ENCODE data around the gene TMEM107. TPM values are rescaled to one million over a fixed set of nuclear protein-coding genes. Genes with fewer than 3 reads are reported as not detected.
A peak's percentile ranks its signal among the peaks of the same experiment; 100 is the strongest.
"Not testable (repeated sequence)": the region's sequence is repeated elsewhere in the genome, so short reads cannot be mapped to it uniquely, and the experiment has no call there.

TMEM107 gene
- total and polyA plus RNA-seq, 9 donors: 6.1 to 17.7 (median 7.2) TPM

- H3K4me3 ChIP-seq (ENCODE audit: low read length); H3K9me3 ChIP-seq (replicated peaks; ENCODE audit: control insufficient read depth, low read depth, low read length); H3K27me3 ChIP-seq (ENCODE audit: control insufficient read depth, insufficient read depth, low read length); DNase-seq; H3K36me3 ChIP-seq (ENCODE audit: control insufficient read depth, insufficient read depth, low read length); H3K27ac ChIP-seq (ENCODE audit: low read length): not testable (repeated sequence)
- WGBS (ENCODE audit: insufficient coverage): 86% methylated on average over 5 of the region's 15 CpGs
- H3K4me1 ChIP-seq (ENCODE audit: control insufficient read depth, insufficient read depth, low read length): peaks cover 12% of the 10 kb centered on the region
Observed at GRCh38 chr17:8214000-8214399, 37.8 kb upstream of the TMEM107 start.

GRCh38 chr17:8212312-8213180, 36.4 kb upstream of the TMEM107 start:
- no peak for DNase-seq
- 66% methylated on average over 5 of the region's 14 CpGs for WGBS (ENCODE audit: insufficient coverage)

GRCh38 chr17:8210761-8211458, 34.7 kb upstream of the TMEM107 start:
- Histone ChIP-seq H3K27me3 (ENCODE audit: control insufficient read depth, insufficient read depth, low read length) (peaks cover 4% of the 10 kb centered on the region), H3K36me3 (ENCODE audit: control insufficient read depth, insufficient read depth, low read length) (peaks cover 11% of the 10 kb centered on the region), H3K27ac (ENCODE audit: low read length) (peak overlapping the region; percentile 96), H3K4me3 (ENCODE audit: low read length) (peak overlapping the region; percentile 64), H3K4me1 (ENCODE audit: control insufficient read depth, insufficient read depth, low read length) (peaks cover 12% of the 10 kb centered on the region), H3K9me3 (replicated peaks; ENCODE audit: control insufficient read depth, low read depth, low read length) (no peaks in the 10 kb centered on the region)
- DNase-seq: no peak
- 0% methylated on average over 5 of the region's 22 CpGs for WGBS (ENCODE audit: insufficient coverage)

More at GRCh38 chr17:8212312-8213180, 36.4 kb upstream of the TMEM107 start:
- Histone ChIP-seq H3K9me3 (replicated peaks; ENCODE audit: control insufficient read depth, low read depth, low read length) (no peaks in the 10 kb centered on the region), H3K27ac (ENCODE audit: low read length) (no peak overlapping the region), H3K36me3 (ENCODE audit: control insufficient read depth, insufficient read depth, low read length) (peaks cover under 1% of the 10 kb centered on the region), H3K27me3 (ENCODE audit: control insufficient read depth, insufficient read depth, low read length) (peaks cover 4% of the 10 kb centered on the region), H3K4me1 (ENCODE audit: control insufficient read depth, insufficient read depth, low read length) (peaks cover 12% of the 10 kb centered on the region), H3K4me3 (ENCODE audit: low read length) (no peak overlapping the region)

GRCh38 chr17:8209907-8210760, 34.0 kb upstream of the TMEM107 start, which contains the start of gene AURKB:
Gene AURKB, minus strand, starts transcription at chr17:8210575. Its CDS starts 351 bp downstream, at chr17:8210224.
- Histone ChIP-seq H3K27me3 (ENCODE audit: control insufficient read depth, insufficient read depth, low read length) (peaks cover 4% of the 10 kb centered on the region), H3K27ac (ENCODE audit: low read length) (peak within 1 kb of the TSS; percentile 96), H3K4me3 (ENCODE audit: low read length) (peak within 1 kb of the TSS; percentile 64), H3K4me1 (ENCODE audit: control insufficient read depth, insufficient read depth, low read length) (peaks cover 12% of the 10 kb centered on the region), H3K9me3 (replicated peaks; ENCODE audit: control insufficient read depth, low read depth, low read length) (no peaks in the 10 kb centered on the region), H3K36me3 (ENCODE audit: control insufficient read depth, insufficient read depth, low read length) (peaks cover 12% of the 10 kb centered on the region)
- WGBS (ENCODE audit: insufficient coverage): under 1% methylated on average over 45 of the region's 46 CpGs
- peak; percentile 99 for DNase-seq

- no peaks in the 10 kb centered on the region for H3K27me3 ChIP-seq (ENCODE audit: control insufficient read depth, insufficient read depth, low read length)
- no peak overlapping the region for H3K27ac ChIP-seq (ENCODE audit: low read length)
- no peaks in the 10 kb centered on the region for H3K9me3 ChIP-seq (replicated peaks; ENCODE audit: control insufficient read depth, low read depth, low read length)
- peaks cover 12% of the 10 kb centered on the region for H3K4me1 ChIP-seq (ENCODE audit: control insufficient read depth, insufficient read depth, low read length)
- no peak for DNase-seq
- H3K4me3 ChIP-seq (ENCODE audit: low read length): no peak overlapping the region
- WGBS (ENCODE audit: insufficient coverage): 88% methylated on average over 12 of the region's 12 CpGs
- H3K36me3 ChIP-seq (ENCODE audit: control insufficient read depth, insufficient read depth, low read length): peaks cover 23% of the 10 kb centered on the region
Observed at GRCh38 chr17:8206536-8206935, 30.4 kb upstream of the TMEM107 start.

GRCh38 chr17:8204761-8205555, 28.8 kb upstream of the TMEM107 start:
- no peak overlapping the region for H3K4me3 ChIP-seq (ENCODE audit: low read length)
- no peak for DNase-seq
- peaks cover 7% of the 10 kb centered on the region for H3K4me1 ChIP-seq (ENCODE audit: control insufficient read depth, insufficient read depth, low read length)
- WGBS (ENCODE audit: insufficient coverage): 84% methylated on average over 13 of the region's 19 CpGs
- no peak overlapping the region for H3K27ac ChIP-seq (ENCODE audit: low read length)
- H3K27me3 ChIP-seq (ENCODE audit: control insufficient read depth, insufficient read depth, low read length): no peaks in the 10 kb centered on the region
- H3K36me3 ChIP-seq (ENCODE audit: control insufficient read depth, insufficient read depth, low read length): peaks cover 26% of the 10 kb centered on the region
- H3K9me3 ChIP-seq (replicated peaks; ENCODE audit: control insufficient read depth, low read depth, low read length): no peaks in the 10 kb centered on the region

GRCh38 chr17:8192070-8192815, 16.1 kb upstream of the TMEM107 start:
- H3K4me1 ChIP-seq (ENCODE audit: control insufficient read depth, insufficient read depth, low read length): peaks cover 40% of the 10 kb centered on the region
- peak; percentile 98 for DNase-seq
- H3K36me3 ChIP-seq (ENCODE audit: control insufficient read depth, insufficient read depth, low read length): no peaks in the 10 kb centered on the region
- H3K27ac ChIP-seq (ENCODE audit: low read length): peak overlapping the region; percentile 94
- no peaks in the 10 kb centered on the region for H3K9me3 ChIP-seq (replicated peaks; ENCODE audit: control insufficient read depth, low read depth, low read length)
- H3K4me3 ChIP-seq (ENCODE audit: low read length): peak overlapping the region; percentile 32
- WGBS (ENCODE audit: insufficient coverage): 3% methylated on average over 5 of the region's 12 CpGs
- no peaks in the 10 kb centered on the region for H3K27me3 ChIP-seq (ENCODE audit: control insufficient read depth, insufficient read depth, low read length)

- peak overlapping the region; percentile 25 for H3K4me3 ChIP-seq (ENCODE audit: low read length)
- no peaks in the 10 kb centered on the region for H3K36me3 ChIP-seq (ENCODE audit: control insufficient read depth, insufficient read depth, low read length)
- no peaks in the 10 kb centered on the region for H3K27me3 ChIP-seq (ENCODE audit: control insufficient read depth, insufficient read depth, low read length)
- peaks cover 45% of the 10 kb centered on the region for H3K4me1 ChIP-seq (ENCODE audit: control insufficient read depth, insufficient read depth, low read length)
- 23% methylated on average over 2 of the region's 6 CpGs for WGBS (ENCODE audit: insufficient coverage)
- no peaks in the 10 kb centered on the region for H3K9me3 ChIP-seq (replicated peaks; ENCODE audit: control insufficient read depth, low read depth, low read length)
- H3K27ac ChIP-seq (ENCODE audit: low read length): peak overlapping the region; percentile 84
- DNase-seq: no peak
Observed at GRCh38 chr17:8190506-8190905, 14.3 kb upstream of the TMEM107 start.
